NCI-H526 (cell line): ENCODE measurements around the gene DOK4.

Experiments used
- DNase-seq, 2 experiments: peaks; one replicate each; lab custom pipeline; 2025; lab: John Stamatoyannopoulos, UW

DOK4 gene

DNA sequence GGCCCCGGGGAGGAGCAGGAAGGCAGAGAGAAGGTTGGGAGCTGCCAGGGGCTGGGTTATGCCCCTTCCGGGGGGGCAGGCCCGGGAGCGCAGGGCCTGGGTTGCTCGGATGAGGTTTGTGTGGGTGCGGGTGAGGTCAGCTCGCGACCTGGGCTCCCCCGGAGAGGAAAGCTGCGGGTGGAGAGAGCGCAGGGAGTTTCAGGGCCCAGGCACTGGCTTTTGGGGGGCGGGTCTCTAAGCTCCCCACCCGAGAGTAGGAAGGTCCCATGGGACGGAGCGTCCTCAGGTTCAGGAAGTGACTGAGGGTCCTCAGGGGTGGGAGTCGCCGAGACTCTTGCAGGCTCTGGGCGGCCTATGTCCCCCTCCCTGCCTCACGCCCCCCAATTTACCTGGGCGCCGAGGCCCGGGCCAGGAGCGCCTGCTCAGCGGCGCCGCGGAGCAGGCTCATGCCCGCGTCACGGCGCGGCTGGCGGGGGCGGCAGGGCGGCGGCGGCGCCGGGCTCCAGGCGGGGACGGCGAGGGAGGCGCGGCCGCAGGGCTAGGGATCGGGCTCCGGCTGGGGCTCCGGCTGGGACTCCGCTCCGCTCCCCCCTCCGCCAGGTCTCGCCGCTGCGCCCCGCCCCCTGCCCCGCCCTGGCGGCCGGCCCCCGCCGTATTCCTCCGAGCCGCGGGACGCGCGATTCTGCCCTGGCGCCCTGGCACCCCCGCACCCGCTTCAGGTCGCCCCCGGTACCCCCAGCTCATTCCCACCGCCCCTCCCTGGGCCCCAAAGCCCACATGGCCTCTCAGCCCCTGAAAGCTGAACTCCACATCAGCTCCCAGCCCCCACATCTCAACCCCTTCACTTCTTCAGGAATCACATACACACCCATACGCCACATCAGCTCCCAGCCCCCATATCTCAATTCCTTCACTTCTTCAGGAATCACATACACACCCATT is at the start of gene DOK4:
Gene DOK4 (minus strand): TSS at position 578 of the 942 bp plus-strand sequence. CDS start 6,986 bp downstream, outside the sequence.
- DNase-seq = peak; percentile 4 to 80

DNA sequence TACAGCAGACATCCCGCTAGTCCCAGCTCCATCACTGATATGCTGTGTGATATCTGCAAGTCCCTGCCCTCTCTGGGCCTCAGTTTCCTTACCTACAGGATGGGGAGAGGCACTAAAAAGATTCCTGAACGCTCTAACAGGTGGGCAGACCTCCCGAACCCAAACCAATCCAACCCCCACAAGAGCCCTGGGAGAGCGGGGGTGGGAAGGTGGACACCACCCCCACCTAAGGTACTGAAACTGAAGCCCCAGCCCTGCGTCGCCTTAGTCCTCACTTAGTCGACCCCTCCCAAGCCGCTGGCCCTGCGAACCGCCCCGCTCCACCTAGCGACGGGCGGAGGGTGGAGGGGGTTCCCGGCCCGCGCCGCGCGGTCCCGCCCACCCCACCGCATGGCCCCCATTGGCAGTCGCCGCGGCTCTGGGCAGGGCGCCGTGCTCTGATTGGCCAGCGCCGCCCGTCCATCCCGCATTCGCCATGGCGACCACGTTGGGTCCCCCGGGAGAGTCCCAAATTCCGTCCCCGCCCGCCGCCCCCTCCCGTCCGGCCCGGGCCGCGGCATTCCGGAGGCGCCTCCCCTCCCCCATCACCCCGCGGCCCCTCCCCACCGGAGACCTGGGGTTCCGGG is 49.5 kb upstream of the DOK4 start:
- peak; percentile 41 to 86 for DNase-seq

DNA sequence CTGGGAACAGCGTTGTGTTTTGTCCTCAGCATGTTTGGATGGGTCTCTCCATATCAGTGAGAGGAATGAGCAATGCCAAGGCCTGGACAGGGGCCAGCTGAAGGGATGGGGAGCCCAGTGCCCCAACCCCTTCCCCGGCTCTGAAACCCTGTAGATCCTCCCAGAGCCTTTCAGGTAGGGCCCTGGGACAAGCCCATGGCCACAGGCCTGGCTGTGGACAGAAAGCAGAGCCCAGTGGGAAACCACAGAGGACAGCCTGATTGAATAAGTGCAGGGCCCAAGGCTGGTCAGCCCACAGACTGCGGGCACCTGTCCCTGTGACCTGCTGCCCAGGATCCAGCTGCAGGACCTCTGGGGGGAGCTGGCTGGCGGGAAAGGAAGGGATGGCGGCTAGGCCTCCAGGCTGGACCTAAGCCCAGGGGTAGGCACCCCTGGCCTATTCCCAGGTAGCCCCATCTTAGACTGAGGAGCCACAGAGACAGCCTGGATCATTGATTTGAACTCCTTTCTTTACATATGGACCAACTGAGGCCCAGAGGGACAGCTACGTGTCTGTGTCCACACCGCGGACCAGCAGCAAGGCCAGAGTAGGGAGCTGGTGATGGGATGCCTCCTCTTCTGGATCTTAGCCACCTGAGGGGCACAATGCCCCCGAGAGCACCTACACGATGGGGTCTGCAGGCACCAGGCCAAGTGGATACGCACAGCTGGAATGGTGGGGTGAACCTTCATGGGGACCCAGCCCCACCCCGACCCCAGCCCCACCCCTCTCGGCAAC is 48.8 kb upstream of the DOK4 start:
- no peak for DNase-seq

DNA sequence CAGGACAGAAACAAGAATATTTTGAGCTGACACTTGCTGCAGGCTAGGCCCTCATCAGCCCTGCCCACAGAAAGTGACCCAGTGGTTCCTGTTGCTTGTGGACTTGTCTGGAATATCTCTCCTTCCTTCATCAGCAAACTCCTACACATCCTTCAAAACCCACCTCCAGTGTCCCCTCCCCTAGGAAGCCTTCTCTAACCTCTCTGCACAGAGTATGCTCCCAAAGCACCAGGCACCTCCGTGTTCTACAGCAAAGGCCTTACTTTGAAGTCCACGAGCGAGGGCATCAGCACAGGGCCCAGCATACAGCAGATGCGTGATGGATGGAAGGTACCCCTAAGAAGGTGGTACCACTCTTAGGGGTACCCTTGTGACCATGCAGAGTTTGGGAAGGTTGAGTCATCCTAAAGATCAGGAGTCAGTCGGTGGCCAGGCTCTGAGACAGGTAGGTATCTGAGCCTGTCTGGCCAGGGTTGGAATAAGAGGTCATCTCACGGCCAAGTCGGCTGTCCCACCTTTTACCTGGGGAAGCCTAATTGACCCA is 48.1 kb upstream of the DOK4 start:
- no peak for DNase-seq

DNA sequence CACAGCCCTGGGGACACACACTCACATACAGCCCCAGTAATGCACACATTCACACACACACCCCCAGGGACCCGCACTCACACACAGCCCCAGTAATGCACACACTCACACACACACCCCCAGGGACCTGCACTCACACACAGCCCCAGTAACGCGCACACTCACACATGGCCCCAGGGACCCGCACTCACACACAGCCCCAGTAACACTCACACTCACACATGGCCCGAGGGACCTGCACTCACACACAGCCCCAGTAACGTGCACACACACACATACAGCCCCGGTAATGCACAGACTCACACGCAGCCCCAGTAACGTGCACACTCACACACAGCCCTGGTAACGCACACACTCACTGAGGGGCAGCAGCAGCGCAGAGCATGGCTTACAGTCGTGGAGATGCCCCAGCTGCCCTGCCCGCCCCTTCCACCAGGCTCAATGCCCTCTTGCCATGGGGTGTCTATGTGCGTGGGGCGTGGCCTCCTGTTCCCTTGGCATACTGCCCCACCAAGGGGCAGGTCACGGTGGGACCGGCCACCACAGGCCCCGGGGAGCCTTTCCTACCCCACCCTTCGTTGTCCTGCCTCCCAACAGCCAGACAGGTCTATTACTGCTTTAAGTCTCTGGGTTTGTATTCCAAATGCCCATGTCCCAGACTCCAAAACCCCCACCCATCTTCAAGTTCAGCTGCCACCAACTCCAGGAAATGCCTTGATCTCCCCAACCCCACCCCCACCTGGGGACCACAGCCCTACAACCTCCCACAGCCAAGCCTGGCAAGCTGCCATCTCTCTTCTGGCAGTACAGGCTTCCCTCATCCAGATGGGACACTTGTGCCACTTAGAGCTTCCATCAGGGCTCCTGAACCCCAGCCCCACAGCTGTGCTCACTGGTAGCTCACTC is 47.4 kb upstream of the DOK4 start:
- DNase-seq = no peak

DNA sequence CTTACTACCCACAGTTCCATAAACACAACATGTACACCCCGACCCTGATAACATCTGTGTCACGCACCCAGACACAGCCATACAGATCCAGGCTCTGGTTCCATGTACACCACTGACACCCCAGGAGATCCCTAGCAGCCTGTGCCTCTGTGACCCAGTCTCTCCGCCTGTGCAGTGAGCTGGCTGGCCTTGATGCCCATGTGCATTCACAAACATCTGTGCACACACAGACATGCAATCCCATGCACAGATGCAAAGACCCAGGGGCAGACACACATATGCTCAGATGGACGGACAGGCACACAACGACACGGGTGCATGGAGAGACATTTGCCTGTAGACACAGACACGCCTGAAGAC is 46.0 kb upstream of the DOK4 start:
- DNase-seq = peak; percentile 28 to 53

DNA sequence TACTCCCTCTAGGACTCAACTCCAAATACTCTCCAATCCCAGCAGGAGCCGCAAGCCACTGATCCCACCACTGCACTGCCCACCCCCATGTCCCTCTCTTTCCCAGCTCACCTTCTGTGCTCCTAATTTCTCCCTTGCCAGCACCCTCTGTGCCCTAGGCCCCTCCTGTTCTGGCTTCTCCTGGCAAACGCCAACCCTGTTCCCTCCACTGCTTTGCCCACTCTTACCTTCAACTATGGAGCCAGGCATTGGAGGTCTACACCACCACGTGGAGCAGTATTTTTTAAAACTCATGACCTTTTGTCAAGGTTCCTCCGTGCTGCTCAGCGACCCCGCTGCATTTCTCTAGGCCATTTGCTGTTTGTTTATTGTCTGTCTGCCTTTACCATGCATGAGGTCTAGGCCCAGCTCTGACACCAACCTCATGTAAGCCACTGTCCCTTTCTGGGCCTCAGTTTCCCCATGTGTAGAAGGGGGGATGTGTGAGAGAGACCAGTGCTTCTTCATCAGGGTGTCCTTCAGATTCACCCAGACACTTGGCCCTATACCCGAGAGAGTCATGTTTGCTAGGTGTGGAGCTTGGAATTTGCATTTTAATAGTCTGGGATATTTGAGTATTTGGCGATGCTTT is 45.5 kb upstream of the DOK4 start:
- no peak for DNase-seq

DNA sequence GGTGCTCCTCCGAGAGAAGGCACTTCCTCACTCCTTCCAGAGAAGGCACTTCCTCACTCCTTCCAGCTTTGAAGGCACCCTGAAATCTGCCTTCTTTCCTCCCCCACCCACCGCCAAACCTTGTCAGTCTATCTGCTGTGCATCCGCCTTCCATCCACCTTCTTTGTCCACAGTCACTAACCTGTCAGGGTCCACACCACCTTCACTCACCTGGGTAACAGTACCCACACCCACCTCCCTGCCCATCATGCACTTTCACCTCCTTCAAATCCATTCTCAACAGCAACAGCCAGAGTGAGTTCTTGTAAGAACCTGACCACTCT is 44.9 kb upstream of the DOK4 start:
- DNase-seq = no peak

DNA sequence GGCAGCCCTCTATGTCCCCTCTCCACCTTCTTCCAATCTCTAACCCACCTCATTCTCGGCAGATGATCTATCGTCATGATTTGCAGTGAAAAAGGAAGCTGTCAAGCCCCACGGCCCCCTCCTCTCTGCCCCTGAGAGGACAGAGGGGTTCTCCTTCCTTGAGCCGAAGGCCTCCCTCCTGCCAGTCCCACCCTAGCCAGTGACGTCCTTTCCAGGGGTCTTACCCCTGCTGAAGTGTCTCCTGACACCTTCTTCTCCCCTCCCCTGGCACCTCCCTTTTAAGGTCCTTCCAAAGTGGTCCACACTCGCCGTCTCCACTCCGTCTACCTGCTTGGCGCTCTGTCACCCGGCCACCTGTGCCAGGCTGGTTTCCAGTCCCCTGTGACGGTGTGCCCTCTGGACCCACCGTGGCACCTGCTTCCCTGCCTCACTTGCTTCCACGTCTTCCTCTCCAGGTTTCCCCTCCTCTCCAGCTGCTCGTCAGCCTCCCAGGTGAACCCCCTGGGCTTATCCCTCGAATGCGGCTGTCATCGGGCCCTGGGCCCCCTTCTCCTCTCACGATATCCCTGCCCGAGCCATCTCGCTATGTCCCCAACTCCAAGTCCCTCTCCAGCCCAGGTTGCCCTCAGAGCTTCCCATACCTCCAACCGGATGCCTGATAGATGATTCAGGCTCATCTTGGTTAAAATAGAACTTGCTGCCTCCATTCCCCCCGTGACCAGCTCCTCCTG is 44.4 kb upstream of the DOK4 start:
- DNase-seq = no peak

DNA sequence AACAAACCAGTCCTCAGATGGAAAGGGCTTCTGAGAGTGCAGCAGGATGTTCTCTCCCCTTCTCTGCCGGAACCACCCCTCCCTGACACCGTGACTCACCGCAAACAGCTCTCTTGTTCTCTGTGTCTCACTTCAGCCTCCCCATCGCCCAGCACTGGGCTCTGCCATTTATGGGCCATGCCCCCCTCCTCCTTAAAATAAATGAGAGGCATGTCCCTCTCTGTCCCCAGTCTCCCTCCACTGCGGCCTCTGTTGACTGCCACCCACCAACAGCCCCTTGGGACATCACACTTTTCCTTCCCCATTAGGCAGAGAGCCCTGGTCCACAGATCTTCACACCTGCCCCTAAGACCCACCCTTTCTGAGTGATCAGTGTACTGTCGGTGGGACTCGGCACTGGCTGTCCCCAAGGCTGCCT is 43.8 kb upstream of the DOK4 start:
- no peak for DNase-seq

DNA sequence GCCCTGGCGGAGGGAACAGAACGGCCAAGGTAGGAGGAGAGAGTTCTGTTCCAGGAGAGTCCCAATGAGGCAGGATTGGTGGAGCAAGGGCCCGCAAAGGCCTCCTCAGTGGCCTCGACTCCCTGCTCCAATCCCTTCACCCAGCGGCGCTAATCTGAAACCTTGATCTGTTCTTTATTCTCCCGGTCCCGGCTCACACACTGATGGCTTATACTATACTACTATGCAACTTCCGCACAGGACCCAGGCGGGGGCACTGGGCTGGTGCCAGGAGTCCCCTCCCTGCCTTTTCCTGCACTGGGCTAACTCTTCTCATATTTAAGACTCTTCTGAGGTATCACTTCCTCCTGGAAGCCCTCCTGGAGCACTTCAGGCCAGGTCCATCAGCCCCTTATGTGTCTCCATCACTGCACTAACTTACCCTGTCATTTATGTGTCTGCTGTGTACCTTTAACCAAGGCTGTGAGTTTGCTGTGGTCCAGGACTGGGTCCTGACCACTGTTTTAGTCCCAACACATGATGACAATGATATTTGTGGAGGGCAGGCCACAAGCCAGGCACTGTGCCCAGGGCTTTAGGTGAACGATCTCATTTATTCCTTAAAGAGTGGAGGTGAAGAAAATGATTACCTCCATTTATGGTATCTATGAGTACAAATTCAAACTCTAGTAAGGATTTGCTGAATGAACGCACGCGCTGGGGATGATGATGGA is 43.3 kb upstream of the DOK4 start:
- no peak for DNase-seq

DNA sequence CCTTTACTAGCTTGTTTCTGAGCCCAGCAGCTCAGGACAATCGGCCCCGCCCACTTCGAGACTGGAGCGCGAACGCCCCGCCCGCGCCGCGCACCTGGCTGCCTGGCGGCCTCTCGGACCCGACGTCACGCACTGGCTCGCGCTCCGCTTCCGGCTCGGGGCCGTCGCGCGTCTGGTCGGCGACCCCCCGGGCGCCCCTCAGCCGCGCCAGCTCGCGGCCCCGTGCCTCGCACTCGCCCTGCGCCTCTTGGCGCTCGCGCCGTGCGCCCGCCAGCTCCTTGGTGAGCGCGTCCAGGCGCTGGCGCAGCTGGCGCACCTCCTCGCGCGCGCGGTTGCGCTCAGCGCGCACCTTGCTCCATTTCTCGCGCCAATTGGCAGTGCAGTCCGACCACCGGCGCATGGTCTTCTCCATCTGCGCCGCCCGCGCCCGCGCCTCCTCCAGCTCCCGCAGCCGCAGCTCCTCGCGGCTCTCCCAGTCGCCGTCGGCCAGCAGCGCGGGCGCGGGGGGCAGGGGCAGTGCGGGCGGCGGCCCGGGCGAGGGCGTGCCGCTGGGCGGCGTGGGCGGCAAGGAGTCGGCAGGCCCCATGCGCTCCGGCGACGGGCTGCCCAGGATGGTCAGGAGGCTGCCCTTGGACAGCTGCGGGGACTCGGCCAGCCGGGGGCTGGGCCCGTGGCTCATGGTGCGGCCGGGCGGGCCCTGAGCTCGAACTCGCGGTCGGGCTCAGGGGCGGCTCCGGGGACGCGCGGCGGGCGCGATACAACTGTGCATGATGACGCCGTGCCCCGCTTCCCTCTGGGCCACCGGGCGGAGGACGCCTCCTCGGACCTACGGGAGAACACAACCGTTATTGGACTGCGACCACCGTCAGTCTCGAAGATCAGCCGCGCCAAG is 42.5 kb upstream of the DOK4 start:
- DNase-seq = no peak

DNA sequence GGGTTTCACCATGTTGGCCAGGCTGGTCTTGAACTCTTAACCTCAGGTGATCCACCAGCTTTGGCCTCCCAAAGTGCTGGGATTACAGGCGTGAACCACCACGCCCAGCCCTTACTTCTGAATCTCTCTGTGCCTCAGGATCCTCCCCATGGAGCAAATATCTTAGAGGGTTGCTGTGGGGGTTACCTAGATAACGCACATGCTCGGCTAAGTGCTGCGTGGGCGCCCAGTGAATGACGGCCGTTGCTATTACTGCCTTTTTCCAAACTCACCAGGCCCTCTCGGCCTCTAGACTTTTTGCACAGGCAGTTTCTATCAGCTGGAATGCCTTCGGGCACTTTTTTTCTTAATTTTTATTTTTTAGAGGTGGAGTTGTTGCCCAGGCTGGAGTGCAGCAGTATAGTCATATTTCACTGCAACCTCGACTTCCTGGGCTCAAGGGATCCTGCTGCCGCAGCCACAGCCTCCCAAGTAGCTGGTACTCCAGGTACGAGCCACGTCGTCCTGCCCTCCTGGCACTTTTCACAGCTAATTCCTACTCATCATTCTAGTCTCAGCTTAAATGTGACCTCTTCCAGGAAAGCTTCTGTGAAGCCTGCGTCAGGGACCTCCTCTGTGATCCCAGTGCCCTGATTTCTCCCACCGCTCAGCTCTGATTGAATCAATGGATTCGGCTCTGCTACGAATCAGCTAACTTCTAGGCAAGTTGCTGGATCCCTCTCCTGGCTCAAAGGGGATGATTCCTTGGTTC is 41.5 kb upstream of the DOK4 start:
- no peak for DNase-seq

DNA sequence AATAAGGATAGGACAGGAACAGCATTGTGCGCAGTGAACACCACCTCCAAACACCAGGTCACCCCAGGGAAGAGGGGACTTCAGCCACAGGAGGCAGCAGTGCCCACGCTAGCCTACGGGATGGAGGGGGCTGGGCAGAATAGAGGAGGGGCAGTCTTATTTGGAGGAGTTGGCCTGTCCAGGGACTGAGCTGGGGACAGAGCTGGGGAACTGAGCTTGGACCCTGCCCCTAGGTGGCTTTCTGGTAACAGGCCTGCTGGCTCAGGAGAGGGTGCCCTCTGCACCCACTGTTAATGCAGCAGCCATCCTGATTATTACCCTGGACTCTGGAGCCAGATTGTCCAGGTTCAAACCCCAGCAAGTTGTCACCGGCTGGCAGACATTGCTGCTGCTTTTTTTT is 40.7 kb upstream of the DOK4 start:
- DNase-seq = no peak

DNA sequence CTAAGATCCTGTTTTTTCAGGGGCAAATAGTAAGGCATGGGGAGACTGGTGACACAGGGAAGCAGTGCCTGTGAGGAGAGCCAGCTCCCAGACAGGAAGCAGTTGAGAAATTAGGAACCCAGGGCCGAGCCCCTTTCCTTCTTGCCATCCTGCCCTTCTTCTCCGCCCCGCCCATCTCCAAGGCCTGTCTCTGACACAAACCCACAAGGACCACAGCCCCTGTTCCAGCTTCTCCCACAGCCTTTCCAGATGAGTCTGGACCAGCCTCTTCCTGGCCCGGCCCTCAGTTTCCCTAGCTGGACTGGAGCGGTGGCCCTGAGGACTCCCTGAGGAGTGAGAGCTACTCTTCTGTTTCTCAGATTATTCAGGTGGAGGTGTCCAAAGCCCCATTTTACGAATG is 40.2 kb upstream of the DOK4 start:
- no peak for DNase-seq

DNA sequence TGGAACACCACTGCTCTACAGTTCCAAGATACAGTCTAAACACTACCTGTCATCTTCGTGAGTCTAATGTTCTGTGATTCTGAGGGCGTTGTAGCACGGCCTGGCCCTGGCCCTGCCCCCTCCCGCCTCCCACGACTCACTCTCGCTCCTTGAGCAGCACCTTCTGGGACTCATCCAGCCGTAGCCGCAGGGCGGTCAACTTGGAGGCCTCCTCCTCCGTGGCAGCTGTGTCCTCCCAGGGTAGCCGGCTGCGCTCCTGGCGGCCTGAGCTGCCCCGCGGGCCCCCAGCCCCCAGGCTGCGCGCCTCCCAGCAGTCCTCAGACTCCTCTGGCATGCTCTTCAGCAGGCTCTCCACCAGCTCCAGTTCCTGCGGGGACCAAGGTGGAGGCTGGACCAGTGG is 39.5 kb upstream of the DOK4 start:
- no peak for DNase-seq

DNA sequence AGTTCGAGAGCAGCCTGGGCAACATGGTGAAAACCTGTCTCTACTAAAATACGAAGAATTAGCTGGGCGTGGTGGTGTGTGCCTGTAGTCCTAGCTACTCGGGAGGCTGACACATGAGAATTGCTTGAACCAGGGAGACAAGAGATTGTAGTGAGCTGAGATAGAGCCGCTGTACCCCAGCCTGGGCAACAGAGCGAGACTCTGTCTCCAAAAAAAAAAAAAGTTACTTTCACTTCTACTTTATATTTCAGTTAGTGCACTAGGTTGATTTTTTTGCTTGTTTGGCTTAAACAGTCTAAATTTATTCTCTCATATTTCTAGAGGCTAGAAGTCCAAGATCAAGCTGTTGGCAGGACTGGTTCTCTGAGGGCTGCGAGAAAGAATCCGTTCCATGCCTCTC is 36.7 kb upstream of the DOK4 start:
- DNase-seq = no peak

DNA sequence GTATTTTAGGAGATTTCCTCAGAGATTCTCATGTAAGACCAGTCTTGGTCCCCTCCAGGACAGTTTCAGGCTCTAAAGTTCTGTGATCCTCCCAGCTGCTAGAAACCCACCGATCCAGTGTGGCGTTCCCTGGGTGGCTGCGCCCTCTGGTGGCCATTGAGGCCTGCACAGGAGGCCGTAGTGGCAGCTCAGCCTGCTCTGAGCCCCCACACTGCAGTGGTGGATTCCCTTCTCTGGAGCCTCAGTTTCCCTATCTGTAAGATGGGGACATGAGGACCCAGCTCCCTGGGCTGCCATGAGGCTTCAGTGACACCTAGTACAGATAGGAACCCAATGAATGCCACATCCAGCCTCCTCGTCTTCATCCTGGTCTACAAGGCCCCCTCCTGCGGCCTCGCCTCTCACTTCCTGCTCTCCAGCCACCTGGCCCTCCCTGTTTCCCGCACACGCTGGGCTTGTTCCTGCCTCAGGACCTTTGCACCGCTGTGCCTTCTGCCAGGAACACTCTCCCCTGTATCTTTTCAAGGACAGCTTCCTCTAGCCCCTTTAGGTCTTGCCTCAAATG is 33.6 kb upstream of the DOK4 start:
- DNase-seq = peak in 1 of 2 experiments; percentile 75
